T-helper 2 cell treated with Interferon-gamma antibody and Interleukin-4, amounts not matched to agents 100 ng/mL and 5 ng/mL, for 36 hours (primary cell): ENCODE results near the gene AP1S3. TPM values are rescaled to one million over a fixed set of nuclear protein-coding genes. Genes with fewer than 3 reads are reported as not detected.
"Not testable (repeated sequence)": the region's sequence is repeated elsewhere in the genome, so short reads cannot be mapped to it uniquely, and the experiment has no call there.

Experiments
- intact Hi-C: fragments of 100-400 bp; cut with micrococcal nuclease; formaldehyde crosslinking; loops from one replicate; pipeline ENCODE4 v1.15.1; 2023
- total RNA-seq: library from RNA; stranded (reverse); gene quantifications from 2 replicates; pipeline ENCODE4 v1.2.3, GENCODE V29; 2022

Gene AP1S3
- 8.8 and 10.8 TPM in 2 replicates for total RNA-seq

- intact Hi-C loops, result loop anchor here (1.0 to 2.0 kb wide), 3 partner anchors 29 to 120 kb away; partner anchors contain the start of gene MRPL44
Measured at GRCh38 chr2:223837287-223838061, at the start of gene AP1S3. Gene AP1S3, minus strand, starts transcription at chr2:223837582. Its CDS starts 132 bp downstream, at chr2:223837450.

DNA sequence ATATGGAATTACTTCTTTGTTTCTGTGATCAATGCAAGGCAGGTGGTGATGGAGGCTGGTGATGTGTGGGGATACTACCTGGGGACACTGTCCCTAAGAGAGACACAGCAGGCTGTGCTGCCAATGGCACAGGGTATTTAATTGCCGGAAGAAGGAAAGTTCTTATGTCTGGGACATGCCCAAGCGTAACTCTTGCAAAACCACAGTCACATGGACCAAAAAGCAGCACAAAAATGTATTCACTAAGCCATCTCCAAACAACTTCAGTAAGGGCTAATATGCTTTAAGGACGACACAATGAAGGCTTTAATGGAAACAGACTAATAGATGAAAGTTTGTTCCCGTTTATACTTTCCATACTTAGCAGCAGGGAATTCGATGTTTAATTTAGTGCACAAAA is 49.7 kb upstream of the AP1S3 start:
- intact Hi-C loops, result no loop called here

- intact Hi-C loops, result no loop called here
Measured at GRCh38 chr2:223886726-223887125, 49.3 kb upstream of the AP1S3 start.

DNA sequence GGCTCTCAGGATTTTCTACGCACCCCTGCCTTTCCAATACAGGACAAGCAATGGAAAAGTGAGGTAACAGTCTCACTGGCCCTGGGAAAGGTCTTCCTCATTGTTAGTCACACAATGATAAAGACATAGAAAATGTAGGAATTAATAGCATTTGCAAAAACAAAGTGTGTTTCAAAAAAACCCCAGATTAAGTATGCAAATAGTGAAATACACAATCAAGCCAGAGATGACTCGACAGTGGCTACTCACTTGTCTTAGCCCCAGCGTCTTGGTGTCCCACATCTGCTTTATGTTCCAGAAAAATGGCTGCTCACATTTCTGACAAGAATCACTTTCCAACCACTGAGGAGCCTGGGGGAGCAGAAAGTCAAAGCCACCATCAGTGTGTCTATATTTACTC is 47.0 kb upstream of the AP1S3 start:
- intact Hi-C loops, result no loop called here

DNA sequence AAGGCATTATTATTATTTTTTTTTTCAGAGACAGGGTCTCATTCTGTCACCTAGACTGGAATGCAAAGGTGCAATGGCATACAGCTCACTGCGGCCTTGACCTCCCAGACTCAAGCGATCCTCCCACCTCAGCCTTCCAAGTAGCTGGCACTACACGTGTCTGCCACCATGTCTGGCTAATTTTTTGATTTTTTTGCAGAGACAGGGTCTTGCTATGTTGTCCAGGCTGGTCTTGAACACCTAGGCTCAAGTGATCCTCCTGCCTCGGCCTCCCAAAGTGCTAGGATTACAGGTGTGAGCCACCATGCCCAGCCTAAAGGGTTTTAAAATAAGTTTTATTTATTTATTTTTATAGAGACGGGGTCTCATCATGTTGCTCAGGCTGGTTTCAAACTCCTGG is 45.3 kb upstream of the AP1S3 start:
- intact Hi-C loops, result no loop called here

- intact Hi-C loops, result no loop called here
Measured at GRCh38 chr2:223880796-223881195, 43.4 kb upstream of the AP1S3 start.

DNA sequence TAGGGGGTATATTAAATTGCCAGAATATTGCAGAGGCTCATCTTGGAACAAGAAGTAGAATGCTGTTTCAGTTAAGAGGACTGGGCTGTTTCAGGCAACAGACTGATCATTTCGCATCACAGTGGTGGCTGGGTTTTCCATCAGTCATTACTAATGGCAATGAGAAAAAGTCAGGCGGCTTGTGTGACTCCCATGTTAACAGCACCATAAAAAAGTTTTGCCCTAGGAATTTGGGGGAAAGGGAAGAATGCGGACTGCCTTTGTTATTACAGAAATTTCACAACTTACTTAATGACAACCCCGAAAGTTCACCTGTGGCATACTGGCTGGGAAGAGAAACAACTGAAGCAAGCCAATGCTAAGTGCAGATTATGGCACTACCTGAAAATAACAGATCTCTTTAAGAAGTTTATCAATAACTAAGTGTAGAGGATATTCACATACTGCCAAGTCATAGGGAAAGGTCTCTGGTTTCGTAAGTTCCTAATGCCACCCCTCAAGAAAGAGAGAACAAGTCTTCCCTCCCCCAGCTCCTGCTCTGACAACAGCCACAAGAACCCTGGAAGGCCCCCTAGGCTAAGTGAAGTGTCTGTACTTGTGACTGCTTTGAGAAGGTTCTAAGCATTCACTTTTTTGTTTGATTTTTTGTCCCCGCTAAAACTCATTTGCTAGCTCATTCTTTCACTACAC is 40.5 kb upstream of the AP1S3 start:
- intact Hi-C loops, result no loop called here

- intact Hi-C loops, result no loop called here
Measured at GRCh38 chr2:223873672-223874071, 36.3 kb upstream of the AP1S3 start.

- intact Hi-C loops, result not testable (repeated sequence)
Measured at GRCh38 chr2:223872772-223873171, 35.4 kb upstream of the AP1S3 start.

GRCh38 chr2:223871661-223872060 is 34.3 kb upstream of the AP1S3 start:
- intact Hi-C loops, result not testable (repeated sequence)

GRCh38 chr2:223870840-223871611 is 33.6 kb upstream of the AP1S3 start:
- intact Hi-C loops, result no loop called here

DNA sequence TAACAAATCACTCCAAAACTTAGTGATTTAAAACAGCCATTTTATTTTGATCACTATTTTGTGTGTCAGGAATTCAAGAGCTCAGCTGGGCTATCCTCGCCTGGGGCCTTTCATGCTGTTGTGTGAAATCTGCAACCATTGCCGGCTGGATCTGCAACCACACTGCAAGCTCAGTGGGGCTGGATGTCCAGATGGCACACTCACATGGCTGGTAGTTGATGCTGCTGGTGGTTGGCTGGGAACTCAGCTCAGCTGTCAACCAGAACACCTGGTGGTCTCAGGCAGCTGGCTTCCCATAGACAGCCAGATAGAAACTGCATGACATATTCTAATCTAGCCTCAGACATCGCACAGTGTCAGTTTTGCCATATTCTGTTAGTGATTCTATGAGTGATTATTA is 30.6 kb upstream of the AP1S3 start:
- intact Hi-C loops, result loop anchor here (5.0 to 10.0 kb wide), 2 partner anchors 89 to 103 kb away; partner anchors contain the start of gene MRPL44

DNA sequence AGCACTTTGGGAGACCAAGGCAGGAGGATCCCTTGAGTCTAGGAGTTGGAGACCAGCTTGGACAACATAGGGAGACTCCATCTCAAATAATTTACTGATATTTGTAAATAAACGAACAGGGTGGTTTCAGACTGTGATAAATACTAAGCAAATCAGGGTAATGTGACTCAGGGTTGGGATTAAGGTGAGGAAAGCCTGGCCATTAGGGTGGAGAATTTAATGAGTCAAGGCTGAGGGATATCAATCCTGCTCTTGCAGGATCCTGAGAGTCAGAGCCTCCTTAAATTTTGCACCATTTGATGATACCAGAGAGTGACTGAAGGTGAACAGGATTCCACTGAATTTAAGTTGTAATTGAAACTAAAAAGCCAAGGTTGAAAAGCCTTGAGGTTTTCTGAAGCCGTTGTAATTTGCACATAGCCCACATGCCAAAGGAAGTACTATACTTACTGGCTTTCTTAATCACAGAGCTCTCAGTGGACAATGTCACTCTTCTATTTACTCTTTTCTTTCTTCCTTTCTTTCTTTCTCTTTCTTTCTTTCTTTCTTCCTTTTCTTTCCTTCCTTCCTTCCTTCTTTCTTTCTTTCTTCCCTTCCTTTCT is 28.6 kb upstream of the AP1S3 start:
- intact Hi-C loops, result loop anchor here (2.0 to 10.0 kb wide), 3 partner anchors 29 to 101 kb away; partner anchors contain the start of genes AP1S3 and MRPL44

- intact Hi-C loops, result loop anchor here (5.0 to 10.0 kb wide), 2 partner anchors 92 to 100 kb away; partner anchors contain the start of gene MRPL44
Measured at GRCh38 chr2:223865124-223865523, 27.7 kb upstream of the AP1S3 start.

DNA sequence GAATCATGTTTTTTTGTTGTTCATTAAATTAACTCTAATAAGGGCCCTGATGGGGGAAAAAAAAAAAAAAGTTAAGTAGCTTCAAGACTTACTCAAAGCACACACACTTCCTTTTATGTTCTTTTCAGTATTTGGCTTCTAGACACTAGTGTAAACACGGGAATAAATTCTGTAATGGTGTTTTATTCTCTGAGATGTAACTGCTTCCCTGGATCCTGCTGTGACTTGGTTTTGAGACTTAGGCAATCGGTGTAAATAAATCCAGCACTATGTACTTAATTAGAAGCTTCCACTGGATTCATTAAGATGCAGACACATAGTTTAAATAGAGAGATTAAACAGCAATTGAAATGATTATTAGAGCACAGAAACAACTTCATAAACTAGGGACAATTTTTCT is 26.1 kb upstream of the AP1S3 start:
- intact Hi-C loops, result loop anchor here (10.0 kb wide), 1 partner anchor 99 kb away; no protein-coding TSS in a partner anchor

GRCh38 chr2:223860809-223861738 is 23.7 kb upstream of the AP1S3 start:
- intact Hi-C loops, result loop anchor here (10.0 kb wide), 1 partner anchor 96 kb away; no protein-coding TSS in a partner anchor

GRCh38 chr2:223859070-223859469 is 21.7 kb upstream of the AP1S3 start:
- intact Hi-C loops, result no loop called here

- intact Hi-C loops, result no loop called here
Measured at GRCh38 chr2:223856584-223856983, 19.2 kb upstream of the AP1S3 start.

DNA sequence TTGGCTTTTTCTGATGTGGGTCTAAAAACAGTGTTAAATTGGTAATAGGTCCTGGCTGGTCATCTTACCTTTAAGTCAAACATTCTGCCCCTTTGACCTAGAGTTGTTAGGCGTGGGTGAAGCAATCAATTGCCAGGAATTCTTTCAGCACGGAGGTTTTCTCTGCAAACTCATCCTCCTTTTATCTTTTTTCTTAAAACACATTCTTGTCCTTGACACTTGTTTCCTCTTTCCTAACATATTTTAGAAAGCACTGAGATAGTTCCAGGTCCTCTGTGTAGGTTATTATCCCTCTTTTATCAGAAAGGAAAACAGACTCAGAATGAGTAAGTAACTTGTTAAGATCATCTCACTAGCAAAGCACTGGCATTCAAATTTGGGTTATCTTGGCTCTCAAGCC is 18.6 kb upstream of the AP1S3 start:
- intact Hi-C loops, result no loop called here

GRCh38 chr2:223855426-223855825 is 18.0 kb upstream of the AP1S3 start:
- intact Hi-C loops, result no loop called here
